ENCODE measurements around the gene TPRKB. TPM values are rescaled to one million over a fixed set of nuclear protein-coding genes. Genes with fewer than 3 reads are reported as not detected.

The TPRKB gene
- total RNA-seq, 4 donors from 2014 or later = 16.2 to 25.7 (median 19.7) TPM

- peaks cover 22 to 30% of the 10 kb centered on the region in 2 donors for H3K36me3 ChIP-seq
- no peak overlapping the region for H3K4me3 ChIP-seq (replicated peaks in 1 of 3)
- DNase-seq = no peak
- TF ChIP-seq POLR2A (IDR thresholded peaks at IDR 0.05) = no peak
- TF ChIP-seq CTCF (IDR thresholded peaks at IDR 0.05) = no peak
- H3K4me1 ChIP-seq = peaks cover 5 to 11% of the 10 kb centered on the region in 2 donors
- intact Hi-C loops (cut with DNase I) = no loop called here
- 90 to 93% methylated on average over 8 of the region's 8 CpGs for WGBS, 2 donors
- H3K27me3 ChIP-seq = no peaks in the 10 kb centered on the region
- H3K9me3 ChIP-seq = no peaks in the 10 kb centered on the region
- no peak overlapping the region for H3K27ac ChIP-seq
Measured at GRCh38 chr2:73776869-73777519, 39.8 kb upstream of the TPRKB start.

- no peak for DNase-seq
- peaks cover 5 to 11% of the 10 kb centered on the region in 2 donors for H3K4me1 ChIP-seq
- H3K27me3 ChIP-seq = no peaks in the 10 kb centered on the region
- TF ChIP-seq POLR2A (IDR thresholded peaks at IDR 0.05) = no peak
- TF ChIP-seq CTCF (IDR thresholded peaks at IDR 0.05) = no peak
- H3K9me3 ChIP-seq = no peaks in the 10 kb centered on the region
- intact Hi-C loops (cut with DNase I) = no loop called here
- WGBS, 2 donors = 93 to 95% methylated on average over 4 of the region's 4 CpGs
- peaks cover 22 to 30% of the 10 kb centered on the region in 2 donors for H3K36me3 ChIP-seq
- no peak overlapping the region for H3K27ac ChIP-seq
- no peak overlapping the region for H3K4me3 ChIP-seq (replicated peaks in 1 of 3)
Measured at GRCh38 chr2:73776381-73776780, 39.2 kb upstream of the TPRKB start.

GRCh38 chr2:73772819-73773218, 35.7 kb upstream of the TPRKB start:
- no peak for DNase-seq
- H3K36me3 ChIP-seq = peaks cover 39 to 41% of the 10 kb centered on the region in 2 donors
- intact Hi-C loops (cut with DNase I) = no loop called here

GRCh38 chr2:73770725-73771124, 33.6 kb upstream of the TPRKB start:
- intact Hi-C loops (cut with DNase I) = no loop called here
- Histone ChIP-seq H3K27me3 (no peaks in the 10 kb centered on the region), H3K27ac (no peak overlapping the region), H3K36me3 (peaks cover 41 to 45% of the 10 kb centered on the region in 2 donors), H3K4me3 (replicated peaks in 1 of 3) (no peak overlapping the region), H3K4me1 (no peaks in the 10 kb centered on the region), H3K9me3 (no peaks in the 10 kb centered on the region)
- 92 to 96% methylated on average over 3 of the region's 3 CpGs for WGBS, 2 donors
- TF ChIP-seq POLR2A (IDR thresholded peaks at IDR 0.05) (no peak), CTCF (IDR thresholded peaks at IDR 0.05) (no peak)
- no peak for DNase-seq

More at GRCh38 chr2:73772819-73773218, 35.7 kb upstream of the TPRKB start:
- H3K9me3 ChIP-seq = no peaks in the 10 kb centered on the region
- H3K4me1 ChIP-seq = no peaks in the 10 kb centered on the region
- no peaks in the 10 kb centered on the region for H3K27me3 ChIP-seq
- TF ChIP-seq POLR2A (IDR thresholded peaks at IDR 0.05) = no peak
- no peak overlapping the region for H3K4me3 ChIP-seq (replicated peaks in 1 of 3)
- H3K27ac ChIP-seq = no peak overlapping the region

GRCh38 chr2:73766994-73767393, 29.8 kb upstream of the TPRKB start:
- no peaks in the 10 kb centered on the region for H3K27me3 ChIP-seq
- DNase-seq = no peak
- TF ChIP-seq POLR2A (IDR thresholded peaks at IDR 0.05) = no peak
- no peak for TF ChIP-seq CTCF (IDR thresholded peaks at IDR 0.05)
- no peaks in the 10 kb centered on the region for H3K9me3 ChIP-seq
- 93 to 96% methylated on average over 4 of the region's 4 CpGs for WGBS, 2 donors
- H3K36me3 ChIP-seq = peaks cover 47 to 60% of the 10 kb centered on the region in 2 donors
- no peak overlapping the region for H3K27ac ChIP-seq
- intact Hi-C loops (cut with DNase I) = no loop called here
- no peak overlapping the region for H3K4me3 ChIP-seq (replicated peaks in 1 of 3)
- H3K4me1 ChIP-seq = no peaks in the 10 kb centered on the region
